IPS-NIHi11 (cell line): ENCODE measurements around the gene ADAMTS17.

Experiments used
- DNase-seq: peaks from one replicate; pipeline ENCODE4 v3.0.0; 2012; ENCODE audit warnings: mixed read lengths, low spot score

Gene ADAMTS17

GRCh38 chr15:100049936-100050876 lies 291.6 kb downstream of the ADAMTS17 start:
- no peak for DNase-seq

DNA sequence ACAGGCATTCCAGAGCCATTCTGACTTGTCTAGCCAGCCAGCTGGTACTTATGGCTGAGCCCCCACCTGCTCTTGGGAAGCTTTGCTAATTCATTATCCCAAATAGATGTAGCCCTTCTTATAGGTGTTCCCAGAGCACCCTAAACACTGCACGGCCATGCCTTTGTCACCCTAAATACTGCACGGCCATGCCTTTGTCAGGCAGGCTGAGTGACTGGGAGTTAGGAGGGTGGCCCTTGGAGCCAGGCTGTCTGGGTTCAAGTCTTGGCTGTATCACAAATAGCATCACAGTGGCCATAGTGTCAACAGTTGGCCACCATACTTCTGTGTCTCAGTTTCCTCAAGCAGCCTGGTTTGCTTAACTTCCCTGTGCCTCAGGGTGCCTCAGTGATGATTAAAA lies 292.3 kb downstream of the ADAMTS17 start:
- no peak for DNase-seq

DNA sequence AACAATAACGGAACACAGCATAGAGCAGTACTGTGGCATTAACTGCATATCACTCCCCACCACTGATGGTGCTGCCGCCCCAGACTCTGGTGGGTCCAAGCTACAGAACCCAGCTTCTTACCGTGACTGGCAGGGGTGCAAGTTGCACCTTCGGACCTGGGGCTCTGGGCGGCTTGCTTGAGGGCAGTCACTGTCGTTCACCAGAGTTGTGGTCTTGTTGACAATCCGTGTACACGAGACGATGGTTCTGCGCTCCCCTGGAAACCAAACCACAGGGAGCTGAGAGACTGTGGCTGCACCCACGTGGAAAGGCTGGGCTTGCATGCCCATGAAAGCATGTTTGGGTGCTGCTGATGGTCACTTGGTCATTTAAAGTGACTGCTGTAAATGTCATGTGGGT lies 293.0 kb downstream of the ADAMTS17 start:
- no peak for DNase-seq

- no peak for DNase-seq
Observed at GRCh38 chr15:100043692-100044091, 298.1 kb downstream of the ADAMTS17 start.

DNA sequence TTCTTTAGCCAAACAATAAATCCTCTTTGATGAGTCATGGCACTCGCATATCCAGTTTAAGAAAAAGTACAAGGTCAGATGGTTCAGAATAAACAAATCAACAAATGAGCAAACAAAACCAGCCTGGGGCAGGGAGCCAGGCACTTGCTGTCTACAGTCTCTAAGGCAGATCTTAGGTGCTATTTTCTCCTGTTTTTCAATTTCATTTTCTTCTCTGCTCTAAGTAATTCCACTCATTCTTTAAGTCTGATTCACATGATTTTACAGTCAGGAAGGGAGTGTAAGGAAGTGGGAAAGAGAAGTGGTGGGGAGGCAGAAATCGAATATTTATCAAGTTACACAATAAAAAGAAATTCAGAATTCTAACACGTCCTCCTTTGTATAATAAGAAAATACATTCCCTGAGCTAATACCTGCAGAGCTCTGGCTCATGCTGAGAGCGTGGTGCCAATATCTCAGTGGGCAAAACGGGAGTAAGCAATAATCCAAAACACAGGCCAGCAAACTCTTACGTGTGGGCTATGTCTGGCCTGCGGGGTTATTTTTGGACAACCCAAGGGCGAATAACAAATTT lies 298.6 kb downstream of the ADAMTS17 start:
- DNase-seq: no peak

GRCh38 chr15:100042558-100042957 lies 299.2 kb downstream of the ADAMTS17 start:
- no peak for DNase-seq

DNA sequence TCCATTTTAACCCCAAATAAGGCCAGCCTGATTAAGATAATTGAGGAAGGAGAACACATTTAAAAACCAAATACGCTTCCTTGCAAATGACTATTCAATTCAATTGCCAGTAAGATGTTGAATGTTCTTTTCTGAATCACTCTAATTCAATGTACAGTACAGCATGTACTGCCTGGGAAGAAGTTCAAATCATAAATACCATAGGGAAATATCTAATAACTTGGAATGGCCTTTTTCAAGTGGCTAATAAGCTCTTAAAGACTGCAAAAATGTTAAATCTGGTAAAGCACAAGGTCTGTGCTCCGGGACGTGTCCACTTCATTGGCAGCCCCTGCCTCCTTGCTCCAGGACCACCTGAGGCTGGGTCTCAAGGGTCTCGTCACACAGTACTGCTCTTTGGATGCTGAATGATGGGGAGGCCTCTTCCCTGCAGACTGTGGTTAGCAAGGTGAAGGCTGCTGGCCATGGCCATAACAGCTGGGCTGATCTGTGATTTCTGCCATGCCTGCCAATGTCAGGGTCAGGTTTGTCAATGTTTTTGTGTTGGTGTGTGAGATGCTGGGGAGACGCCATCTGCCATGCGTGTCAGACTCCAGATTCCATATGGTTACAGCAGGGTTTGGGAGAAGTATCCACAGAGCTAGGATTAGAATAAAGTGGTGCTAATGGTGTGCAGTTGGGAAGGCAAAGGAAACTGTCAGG lies 300.5 kb downstream of the ADAMTS17 start:
- no peak for DNase-seq

DNA sequence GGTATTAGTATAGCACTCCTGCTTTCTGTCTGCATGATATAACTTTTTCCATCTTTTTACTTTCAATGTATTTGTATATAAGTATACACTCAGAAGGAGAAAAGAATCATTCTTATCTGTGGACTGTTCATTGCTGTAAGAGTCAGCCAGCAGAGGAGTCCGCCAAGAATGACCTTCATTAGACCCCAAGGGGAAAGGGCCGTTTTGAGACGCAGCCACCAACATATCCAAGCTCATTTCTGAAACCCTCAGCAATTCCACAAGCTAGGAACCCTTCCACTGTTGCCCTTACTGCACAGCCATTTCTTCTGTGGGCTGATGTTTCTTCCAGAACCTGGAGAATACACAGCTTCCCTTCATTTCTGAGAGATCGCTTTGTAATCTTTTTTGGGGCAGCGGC lies 301.8 kb downstream of the ADAMTS17 start:
- no peak for DNase-seq

GRCh38 chr15:100038736-100039135 lies 303.0 kb downstream of the ADAMTS17 start:
- DNase-seq: no peak

DNA sequence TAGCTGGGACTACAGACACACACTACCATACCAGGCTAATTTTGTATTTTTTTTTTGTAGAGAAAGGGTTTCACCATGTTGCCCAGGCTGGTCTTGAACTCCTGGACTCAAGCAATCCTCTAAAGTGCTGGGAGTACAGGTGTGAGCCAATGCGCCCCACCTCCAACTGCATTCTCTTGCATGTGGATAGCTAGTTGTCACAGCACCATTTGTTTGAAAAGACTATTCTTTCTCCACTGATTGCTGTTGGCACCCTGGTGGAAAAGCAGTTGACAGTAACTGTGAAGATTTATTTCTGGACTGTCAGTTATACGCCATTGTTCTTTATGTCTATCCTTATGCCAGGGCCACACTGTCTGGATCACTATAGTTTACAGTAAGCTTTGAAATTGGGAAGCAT lies 303.9 kb downstream of the ADAMTS17 start:
- no peak for DNase-seq

GRCh38 chr15:100036015-100036414 lies 305.8 kb downstream of the ADAMTS17 start:
- DNase-seq: no peak

DNA sequence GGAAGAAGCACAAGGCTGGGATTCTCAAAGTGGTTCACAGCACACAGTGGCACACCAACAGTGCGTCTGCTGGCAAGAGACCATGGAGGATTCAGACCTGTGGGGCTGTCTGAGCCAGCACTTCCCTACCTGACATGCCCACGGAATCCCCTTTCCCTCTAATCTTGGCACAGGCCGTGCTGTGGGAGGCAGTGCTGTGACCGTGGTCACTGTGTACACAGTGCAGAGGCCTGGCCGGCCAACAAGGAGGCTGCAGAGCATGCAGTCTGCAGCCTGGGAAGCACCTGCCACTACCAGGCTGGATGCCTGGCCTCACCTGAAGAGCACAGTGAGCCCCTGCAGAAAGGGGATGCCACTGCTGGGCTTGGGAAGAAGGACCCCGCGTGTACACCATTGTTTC lies 307.6 kb downstream of the ADAMTS17 start:
- DNase-seq: no peak

- no peak for DNase-seq
Observed at GRCh38 chr15:100033140-100033857, 308.5 kb downstream of the ADAMTS17 start.

DNA sequence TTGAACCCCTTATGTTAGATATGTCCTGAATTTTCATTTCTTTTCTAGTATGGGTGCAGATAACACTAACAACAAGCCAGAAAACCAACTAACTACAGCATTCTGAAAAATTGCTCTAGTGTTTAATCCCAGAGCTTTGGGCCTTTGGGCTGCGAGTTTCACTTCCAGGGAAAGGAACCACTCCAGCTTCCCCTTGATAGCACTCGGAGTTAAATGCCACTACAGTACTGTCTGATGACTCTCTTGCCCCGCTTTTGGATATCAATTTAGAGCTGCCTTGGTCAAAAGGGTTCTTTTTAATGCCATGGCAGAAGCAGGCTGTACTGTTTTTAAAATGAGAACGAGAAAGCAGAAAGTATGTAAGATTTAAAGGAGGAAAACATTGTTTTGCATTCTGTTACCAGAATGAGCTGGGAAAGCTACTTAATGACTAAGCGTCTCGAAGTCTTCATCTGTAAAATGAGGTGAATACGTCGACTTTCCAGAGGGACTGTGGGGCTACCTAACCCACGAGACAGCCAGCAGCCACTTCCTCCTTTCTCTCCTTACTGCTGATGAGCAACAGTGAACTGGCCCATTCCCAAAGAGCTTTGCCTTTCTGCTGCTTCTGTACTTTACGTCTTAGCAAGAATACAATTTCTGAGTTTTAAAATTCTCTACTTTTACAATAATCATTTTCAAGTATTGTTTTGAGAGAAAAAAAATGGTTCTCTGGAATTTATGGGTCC lies 309.3 kb downstream of the ADAMTS17 start:
- no peak for DNase-seq

GRCh38 chr15:100031665-100032357 lies 310.0 kb downstream of the ADAMTS17 start:
- no peak for DNase-seq

- DNase-seq: no peak
Observed at GRCh38 chr15:100030586-100031229, 311.1 kb downstream of the ADAMTS17 start.

- DNase-seq: no peak
Observed at GRCh38 chr15:100029868-100030479, 311.8 kb downstream of the ADAMTS17 start.

- DNase-seq: no peak
Observed at GRCh38 chr15:100029045-100029444, 312.7 kb downstream of the ADAMTS17 start.

GRCh38 chr15:100026041-100026440 lies 315.7 kb downstream of the ADAMTS17 start:
- no peak for DNase-seq

DNA sequence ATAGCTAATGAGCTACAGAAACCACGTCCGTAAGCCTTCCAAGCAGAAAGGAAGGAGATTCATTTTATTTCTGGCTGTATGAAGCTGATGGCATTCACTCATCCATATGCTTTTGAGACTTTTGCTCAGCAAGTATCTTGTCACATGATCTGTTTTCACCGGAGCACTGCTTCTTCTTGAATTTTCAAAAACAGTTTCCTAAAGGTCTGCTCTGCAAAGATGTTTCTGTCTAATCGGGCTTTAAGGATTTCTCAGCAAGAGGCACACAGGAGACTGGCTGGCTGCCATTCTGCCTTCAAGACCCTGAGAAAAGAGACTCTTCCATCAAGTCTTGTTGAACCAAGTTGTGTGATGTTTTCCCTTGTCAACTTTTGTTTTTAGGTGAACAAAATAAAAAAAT lies 319.0 kb downstream of the ADAMTS17 start:
- no peak for DNase-seq
